HuH-7 (cell line): Measurements from ENCODE around the gene KRTAP22-1.

Source experiments
- DNase-seq: peaks from one replicate; pipeline ENCODE4 v3.0.0; 2011; ENCODE audit warnings: low spot score

The KRTAP22-1 gene

DNA sequence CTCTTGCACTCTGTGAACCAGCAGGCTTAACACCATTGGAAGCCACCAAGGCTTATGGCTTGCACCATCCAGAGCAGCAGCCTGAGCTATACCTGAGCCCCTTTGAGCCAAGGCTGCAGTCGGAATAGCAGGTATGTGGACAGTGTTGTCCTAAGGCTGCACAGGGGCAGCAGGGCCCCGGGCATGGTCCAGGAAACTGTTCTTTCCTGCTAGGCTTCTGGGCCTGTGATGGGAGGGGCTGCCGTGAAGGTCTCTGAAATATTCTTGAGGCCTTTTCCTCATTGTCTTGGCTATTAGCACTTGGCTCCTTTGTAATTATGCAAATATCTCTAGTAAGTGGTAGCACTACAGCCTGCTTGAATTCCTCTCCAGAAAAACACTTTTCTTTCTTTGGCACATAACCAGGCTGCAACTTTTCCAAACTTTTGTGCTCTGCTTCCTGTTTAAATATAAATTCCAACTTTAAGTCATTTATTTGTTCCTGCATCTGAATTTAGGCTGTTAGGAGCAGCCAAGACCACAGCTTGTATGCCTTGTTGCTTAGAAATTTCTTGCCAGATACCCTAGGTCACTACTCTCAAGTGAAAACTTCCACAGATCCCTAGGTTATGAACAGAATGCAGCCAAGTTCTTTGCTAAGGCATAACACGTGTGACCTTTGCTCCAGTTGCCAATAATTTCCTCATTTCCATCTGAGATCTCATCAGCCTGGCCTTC, 24.7 kb downstream of the KRTAP22-1 start:
- no peak for DNase-seq

DNA sequence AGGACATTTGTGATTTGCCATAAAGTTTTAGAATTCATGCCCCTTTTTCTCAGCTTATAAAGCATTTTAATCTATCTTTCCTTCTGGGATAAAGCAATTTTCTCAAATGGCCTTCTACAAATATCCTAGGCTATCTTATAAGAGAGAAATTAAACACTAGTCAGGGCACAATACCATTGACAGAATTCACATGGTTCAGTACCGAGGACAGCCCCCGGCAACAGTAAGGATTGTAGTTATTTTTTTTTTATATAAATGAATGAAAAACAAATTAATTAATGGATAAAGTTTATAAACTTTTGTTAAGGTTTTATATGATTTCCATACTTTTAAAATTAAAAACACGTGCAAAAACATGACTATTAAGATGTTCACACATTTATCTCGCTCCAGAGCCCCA, 27.2 kb downstream of the KRTAP22-1 start:
- DNase-seq, result no peak

DNA sequence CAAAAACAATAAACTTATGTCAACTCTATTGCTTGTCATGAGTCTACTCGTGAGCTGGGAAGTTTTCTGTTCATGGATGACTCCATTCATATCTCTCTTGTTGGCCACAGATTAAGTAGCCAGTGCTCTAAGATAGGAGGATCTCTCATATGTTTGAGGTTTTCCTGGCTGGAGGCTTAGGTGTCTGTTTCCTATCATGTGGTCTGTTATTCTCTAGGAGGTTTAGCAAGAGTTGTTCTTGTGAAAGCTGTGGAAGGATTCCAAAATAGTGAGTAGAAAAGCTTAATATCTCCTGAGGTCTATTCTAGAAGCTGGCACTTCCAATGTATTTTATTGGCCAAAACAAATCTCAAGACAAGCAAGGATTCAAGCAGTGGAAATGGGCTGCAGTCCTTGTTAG, 28.3 kb downstream of the KRTAP22-1 start:
- DNase-seq, result no peak

DNA sequence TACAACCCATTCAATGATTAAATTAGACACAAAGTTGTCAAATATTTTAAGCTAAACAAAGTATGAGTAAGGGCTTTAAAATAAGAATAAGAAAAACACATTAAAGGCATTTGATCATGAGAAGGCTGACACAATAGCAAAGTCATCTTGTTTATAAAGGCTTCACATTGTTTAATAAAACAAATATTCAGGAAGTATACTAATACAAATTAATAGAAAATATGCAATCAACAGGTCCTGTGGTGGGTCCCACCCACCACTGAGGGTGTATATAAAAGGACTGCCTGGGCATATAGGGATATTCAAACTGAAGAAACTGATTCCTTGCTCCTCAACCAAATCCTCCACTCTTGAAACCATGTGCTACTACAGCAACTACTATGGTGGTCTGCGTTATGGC, 34.0 kb downstream of the KRTAP22-1 start, which contains the start of gene KRTAP20-2:
TSS of gene KRTAP20-2 (plus strand) at position 301 of the 400 bp plus-strand sequence. CDS start at position 359, 58 bp downstream.
- DNase-seq, result no peak

DNA sequence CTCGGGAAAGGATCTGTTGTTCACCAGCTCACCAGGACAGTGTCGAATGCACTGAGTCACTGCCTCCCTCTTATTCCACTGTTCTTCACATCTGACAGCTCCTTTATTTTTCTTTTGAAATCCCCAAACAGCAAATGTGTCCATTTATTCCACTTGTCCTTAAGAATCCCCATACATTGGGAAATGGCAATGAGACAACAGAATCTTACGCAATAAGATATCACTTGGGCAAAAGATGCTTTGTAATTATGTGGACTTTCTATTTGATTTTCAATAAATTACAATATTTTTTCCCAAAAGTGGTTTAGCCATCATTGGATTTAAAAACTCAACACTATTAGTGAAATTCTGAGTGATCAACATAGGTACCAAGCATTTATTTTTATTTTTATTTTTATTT, 37.8 kb downstream of the KRTAP22-1 start:
- no peak for DNase-seq

DNA sequence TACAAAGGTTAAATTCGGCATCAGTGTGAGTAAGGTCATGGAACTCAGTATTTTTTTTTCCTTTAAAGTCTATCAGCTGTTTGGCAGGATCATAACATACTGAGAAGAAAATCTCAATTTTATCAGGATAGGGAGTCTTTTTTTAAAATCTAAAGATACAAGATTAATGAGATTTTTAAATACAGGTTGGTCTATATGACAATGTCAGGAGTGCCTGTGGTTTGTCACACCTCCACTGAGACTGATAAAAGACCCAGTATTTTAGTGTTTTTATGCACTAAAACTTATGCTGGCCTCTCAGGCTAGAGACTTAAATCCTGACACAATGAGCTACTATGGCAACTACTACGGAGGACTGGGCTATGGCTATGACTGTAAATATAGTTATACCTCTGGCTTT, 41.7 kb downstream of the KRTAP22-1 start, which contains the start of gene KRTAP20-3:
TSS of gene KRTAP20-3 (plus strand) at position 301 of the 400 bp plus-strand sequence.
- no peak for DNase-seq

DNA sequence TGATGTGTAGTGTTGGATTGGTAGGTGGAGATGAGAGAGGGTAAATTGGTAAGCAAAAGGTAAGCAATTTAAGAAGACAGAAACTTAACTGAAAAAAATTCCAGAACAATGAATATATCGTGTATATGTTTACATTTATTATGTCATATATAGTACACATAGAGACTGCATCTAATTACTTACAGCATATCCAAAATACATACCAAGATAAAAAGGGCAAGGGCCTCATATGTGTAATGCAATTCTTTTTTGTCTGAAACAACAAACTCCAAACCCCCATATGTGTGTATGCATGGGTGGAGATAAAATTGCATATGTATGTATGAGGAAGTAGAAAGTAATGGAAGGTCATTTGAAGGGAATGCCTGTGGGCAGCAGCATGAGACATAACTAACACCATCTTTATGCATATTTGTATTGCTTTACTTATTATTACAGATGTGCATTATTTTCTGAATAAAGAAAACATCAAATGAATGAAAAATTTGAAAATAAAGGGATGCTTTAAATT, 46.1 kb downstream of the KRTAP22-1 start:
- no peak for DNase-seq
